Measurements from ENCODE around the gene MAGI1.

DNA sequence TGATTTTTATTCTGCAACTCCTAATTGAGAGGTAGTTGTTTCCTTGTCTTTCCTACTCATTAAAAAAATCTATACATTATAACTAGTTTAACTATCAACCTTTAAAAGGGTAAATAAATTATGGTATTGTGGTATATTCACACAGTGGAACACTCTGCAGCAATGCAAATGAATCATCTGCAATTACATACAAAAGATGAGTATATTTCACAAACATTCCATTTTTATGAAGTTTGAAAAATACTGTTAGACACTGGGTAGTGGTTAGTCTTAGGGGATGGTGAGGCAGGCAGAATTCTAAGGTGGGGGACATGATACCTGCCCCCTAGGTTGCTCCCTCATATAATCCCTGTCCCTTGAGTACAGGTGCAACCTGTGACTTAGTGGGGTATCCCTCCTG is 44.0 kb upstream of the MAGI1 start:
- TF ChIP-seq, protein P1, sequence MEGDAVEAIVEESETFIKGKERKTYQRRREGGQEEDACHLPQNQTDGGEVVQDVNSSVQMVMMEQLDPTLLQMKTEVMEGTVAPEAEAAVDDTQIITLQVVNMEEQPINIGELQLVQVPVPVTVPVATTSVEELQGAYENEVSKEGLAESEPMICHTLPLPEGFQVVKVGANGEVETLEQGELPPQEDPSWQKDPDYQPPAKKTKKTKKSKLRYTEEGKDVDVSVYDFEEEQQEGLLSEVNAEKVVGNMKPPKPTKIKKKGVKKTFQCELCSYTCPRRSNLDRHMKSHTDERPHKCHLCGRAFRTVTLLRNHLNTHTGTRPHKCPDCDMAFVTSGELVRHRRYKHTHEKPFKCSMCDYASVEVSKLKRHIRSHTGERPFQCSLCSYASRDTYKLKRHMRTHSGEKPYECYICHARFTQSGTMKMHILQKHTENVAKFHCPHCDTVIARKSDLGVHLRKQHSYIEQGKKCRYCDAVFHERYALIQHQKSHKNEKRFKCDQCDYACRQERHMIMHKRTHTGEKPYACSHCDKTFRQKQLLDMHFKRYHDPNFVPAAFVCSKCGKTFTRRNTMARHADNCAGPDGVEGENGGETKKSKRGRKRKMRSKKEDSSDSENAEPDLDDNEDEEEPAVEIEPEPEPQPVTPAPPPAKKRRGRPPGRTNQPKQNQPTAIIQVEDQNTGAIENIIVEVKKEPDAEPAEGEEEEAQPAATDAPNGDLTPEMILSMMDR (IDR thresholded peaks at IDR 0.05; ENCODE audit: insufficient read depth, low read length, poor library complexity, severe bottlenecking): no peak
- TF ChIP-seq EZH2phosphoT487 (conservative IDR thresholded peaks at IDR 0.05; ENCODE audit: low read length): no peak
